Liver (tissue), 9 donors: ENCODE measurements around the gene ITCH. TPM values are rescaled to one million over a fixed set of nuclear protein-coding genes. Genes with fewer than 3 reads are reported as not detected.

ENCODE experiments used
- DNase-seq: peaks from one replicate; pipeline ENCODE4 v3.0.0-alpha.2; 2017; ENCODE audit warnings: low spot score
- H3K27ac ChIP-seq, 2 donors: one replicate each; pipeline ENCODE4 v1.7.0; 2013; ENCODE audit warnings: inconsistent platforms in 2 of 2, low read length in 2 of 2, control low read depth in 1 of 2, low read depth in 1 of 2, mild to moderate bottlenecking in 1 of 2
- H3K27me3 ChIP-seq, 4 donors: one replicate each; pipeline versions ENCODE4 v1.6.1 to v1.7.0; 2013; ENCODE audit warnings: low read length in 3 of 4, inconsistent platforms in 1 of 4, mild to moderate bottlenecking in 1 of 4, moderate library complexity in 1 of 4; ENCODE audit not compliant: control insufficient read depth in 4 of 4, insufficient read depth in 4 of 4
- H3K36me3 ChIP-seq, 4 donors: one replicate each; pipeline versions ENCODE4 v1.6.1 to v1.7.0; 2013; ENCODE audit warnings: low read length in 3 of 4, mild to moderate bottlenecking in 3 of 4, low read depth in 1 of 4, moderate library complexity in 1 of 4; ENCODE audit not compliant: control insufficient read depth in 4 of 4, insufficient read depth in 3 of 4
- H3K4me1 ChIP-seq, 4 donors: one replicate each; pipeline versions ENCODE4 v1.6.1 to v1.7.0; 2013; ENCODE audit warnings: low read length in 3 of 4, mild to moderate bottlenecking in 3 of 4, moderate library complexity in 1 of 4; ENCODE audit not compliant: control insufficient read depth in 4 of 4, insufficient read depth in 4 of 4
- H3K4me3 ChIP-seq, 3 donors: one replicate each; pipeline versions ENCODE4 v1.6.1 to v1.7.0; 2013; ENCODE audit warnings: low read length in 3 of 3, control low read depth in 1 of 3, low read depth in 1 of 3, mild to moderate bottlenecking in 1 of 3
- H3K9ac ChIP-seq, 2 donors: one replicate each; pipeline ENCODE4 v1.7.0; 2013; ENCODE audit warnings: low read length in 2 of 2, mild to moderate bottlenecking in 2 of 2, moderate library complexity in 2 of 2, control low read depth in 1 of 2, low read depth in 1 of 2
- H3K9me3 ChIP-seq, 4 donors: one replicate each; pipeline versions ENCODE4 v1.6.1 to v1.7.0; 2013; ENCODE audit warnings: low read length in 3 of 4; ENCODE audit not compliant: control insufficient read depth in 4 of 4
- ATF3 ChIP-seq: IDR thresholded peaks from 2 replicates; pipeline ENCODE4 v1.6.1; 2016; ENCODE audit warnings: antibody characterized with exemption
- CTCF ChIP-seq: fragments of 150-350 bp; IDR thresholded peaks from 2 replicates; pipeline ENCODE4 v1.5.1; 2017; ENCODE audit warnings: improper control_type of control experiment, low read depth, low read length; ENCODE audit not compliant: missing input control
- EGR1 ChIP-seq, 2 donors: IDR thresholded peaks; 2 replicates each; pipeline ENCODE4 v1.6.1; 2016 to 2018; ENCODE audit warnings: antibody characterized with exemption in 2 of 2, low read depth in 2 of 2
- FOXA1 ChIP-seq: IDR thresholded peaks from 2 replicates; pipeline ENCODE4 v1.6.1; 2016; ENCODE audit warnings: antibody characterized with exemption
- FOXA2 ChIP-seq: IDR thresholded peaks from 2 replicates; pipeline ENCODE4 v1.6.1; 2016; ENCODE audit warnings: antibody characterized with exemption
- GABPA ChIP-seq, 2 donors: IDR thresholded peaks in 1 of 2; conservative IDR thresholded peaks in 1 of 2; 2 replicates each; pipeline ENCODE4 v1.6.1; 2016; ENCODE audit warnings: antibody characterized with exemption in 2 of 2, mild to moderate bottlenecking in 1 of 2, moderate library complexity in 1 of 2
- HNF4G ChIP-seq: IDR thresholded peaks from 2 replicates; pipeline ENCODE4 v1.6.1; 2016; ENCODE audit warnings: antibody characterized with exemption
- JUND ChIP-seq, 2 donors: IDR thresholded peaks; 2 replicates each; pipeline ENCODE4 v1.6.1; 2016; ENCODE audit warnings: antibody characterized with exemption in 2 of 2
- NR2F2 ChIP-seq: IDR thresholded peaks from 2 replicates; pipeline ENCODE4 v1.6.1; 2016; ENCODE audit warnings: antibody characterized with exemption
- RAD21 ChIP-seq, 2 donors: IDR thresholded peaks; 2 replicates each; pipeline ENCODE4 v1.6.1; 2016; ENCODE audit warnings: antibody characterized with exemption in 2 of 2, mild to moderate bottlenecking in 2 of 2
- RXRA ChIP-seq, 2 donors: IDR thresholded peaks; 2 replicates each; pipeline ENCODE4 v1.6.1; 2017 to 2018; ENCODE audit warnings: antibody characterized with exemption in 2 of 2, mild to moderate bottlenecking in 1 of 2
- SP1 ChIP-seq: IDR thresholded peaks from 2 replicates; pipeline ENCODE4 v1.6.1; 2018; ENCODE audit warnings: antibody characterized with exemption, mild to moderate bottlenecking
- TAF1 ChIP-seq: conservative IDR thresholded peaks from 2 replicates; pipeline ENCODE4 v1.6.1; 2016; ENCODE audit warnings: antibody characterized with exemption, mild to moderate bottlenecking
- YY1 ChIP-seq: IDR thresholded peaks from 2 replicates; pipeline ENCODE4 v1.6.1; 2016; ENCODE audit warnings: antibody characterized with exemption, mild to moderate bottlenecking
- WGBS: extraction: QIAGEN DNeasy Blood & Tissue Kit; methylation state at CpG from one replicate; pipeline ENCODE4 v1.1.7; 2013; 5-methylcytosine and 5-hydroxymethylcytosine counted together
- polyA plus RNA-seq, 2 donors: library from polyadenylated mRNA; stranded (reverse) in 1 of 2; unstranded in 1 of 2; fragments of 200-250 nt in 1 of 2; fragments of >200 nt in 1 of 2; fragmentation: Nextera tagmentation in 1 of 2; extraction: Ambion mirVana in 1 of 2; gene quantifications; one replicate each; pipeline versions ENCODE4 v1.2.1 to v1.2.3, GENCODE V29; 2013 to 2015
- total RNA-seq, 2 donors: library from RNA; depleted of rRNA; stranded (reverse); fragments of >200 nt; gene quantifications; one replicate each; pipeline ENCODE4 v1.2.3, GENCODE V29; 2014
- TF ChIP-seq, protein P1 (sequence below): IDR thresholded peaks from 2 replicates; pipeline ENCODE4 v1.6.1; 2016; ENCODE audit warnings: antibody characterized with exemption
- TF ChIP-seq, protein P2 (sequence below): IDR thresholded peaks from 2 replicates; pipeline ENCODE4 v1.6.1; 2016; ENCODE audit warnings: antibody characterized with exemption
- TF ChIP-seq, protein P3 (sequence below): IDR thresholded peaks from 2 replicates; pipeline ENCODE4 v1.6.1; 2016; ENCODE audit warnings: antibody characterized with exemption, mild to moderate bottlenecking
- donor health status: healthy.
- donor health status: healthy.
- donor health status: healthy.
- donor health status: healthy.
- donor health status: healthy.

Gene ITCH
- total and polyA plus RNA-seq, 4 donors: 14.3 to 85.3 (median 25.8) TPM

GRCh38 chr20:34510575-34510974, 147.5 kb downstream of the ITCH start:
- H3K36me3 ChIP-seq: peaks cover 7 to 39% (median 23%) of the 10 kb centered on the region in 4 donors
- TF ChIP-seq, protein P1, sequence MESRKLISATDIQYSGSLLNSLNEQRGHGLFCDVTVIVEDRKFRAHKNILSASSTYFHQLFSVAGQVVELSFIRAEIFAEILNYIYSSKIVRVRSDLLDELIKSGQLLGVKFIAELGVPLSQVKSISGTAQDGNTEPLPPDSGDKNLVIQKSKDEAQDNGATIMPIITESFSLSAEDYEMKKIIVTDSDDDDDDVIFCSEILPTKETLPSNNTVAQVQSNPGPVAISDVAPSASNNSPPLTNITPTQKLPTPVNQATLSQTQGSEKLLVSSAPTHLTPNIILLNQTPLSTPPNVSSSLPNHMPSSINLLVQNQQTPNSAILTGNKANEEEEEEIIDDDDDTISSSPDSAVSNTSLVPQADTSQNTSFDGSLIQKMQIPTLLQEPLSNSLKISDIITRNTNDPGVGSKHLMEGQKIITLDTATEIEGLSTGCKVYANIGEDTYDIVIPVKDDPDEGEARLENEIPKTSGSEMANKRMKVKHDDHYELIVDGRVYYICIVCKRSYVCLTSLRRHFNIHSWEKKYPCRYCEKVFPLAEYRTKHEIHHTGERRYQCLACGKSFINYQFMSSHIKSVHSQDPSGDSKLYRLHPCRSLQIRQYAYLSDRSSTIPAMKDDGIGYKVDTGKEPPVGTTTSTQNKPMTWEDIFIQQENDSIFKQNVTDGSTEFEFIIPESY: no peak
- TF ChIP-seq, protein P2, sequence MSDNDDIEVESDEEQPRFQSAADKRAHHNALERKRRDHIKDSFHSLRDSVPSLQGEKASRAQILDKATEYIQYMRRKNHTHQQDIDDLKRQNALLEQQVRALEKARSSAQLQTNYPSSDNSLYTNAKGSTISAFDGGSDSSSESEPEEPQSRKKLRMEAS: no peak
- no peak for TF ChIP-seq HNF4G
- no peak for TF ChIP-seq RAD21 (IDR thresholded peaks at IDR 0.05)
- TF ChIP-seq JUND (IDR thresholded peaks at IDR 0.05): no peak
- TF ChIP-seq ATF3: no peak
- TF ChIP-seq, protein P3, sequence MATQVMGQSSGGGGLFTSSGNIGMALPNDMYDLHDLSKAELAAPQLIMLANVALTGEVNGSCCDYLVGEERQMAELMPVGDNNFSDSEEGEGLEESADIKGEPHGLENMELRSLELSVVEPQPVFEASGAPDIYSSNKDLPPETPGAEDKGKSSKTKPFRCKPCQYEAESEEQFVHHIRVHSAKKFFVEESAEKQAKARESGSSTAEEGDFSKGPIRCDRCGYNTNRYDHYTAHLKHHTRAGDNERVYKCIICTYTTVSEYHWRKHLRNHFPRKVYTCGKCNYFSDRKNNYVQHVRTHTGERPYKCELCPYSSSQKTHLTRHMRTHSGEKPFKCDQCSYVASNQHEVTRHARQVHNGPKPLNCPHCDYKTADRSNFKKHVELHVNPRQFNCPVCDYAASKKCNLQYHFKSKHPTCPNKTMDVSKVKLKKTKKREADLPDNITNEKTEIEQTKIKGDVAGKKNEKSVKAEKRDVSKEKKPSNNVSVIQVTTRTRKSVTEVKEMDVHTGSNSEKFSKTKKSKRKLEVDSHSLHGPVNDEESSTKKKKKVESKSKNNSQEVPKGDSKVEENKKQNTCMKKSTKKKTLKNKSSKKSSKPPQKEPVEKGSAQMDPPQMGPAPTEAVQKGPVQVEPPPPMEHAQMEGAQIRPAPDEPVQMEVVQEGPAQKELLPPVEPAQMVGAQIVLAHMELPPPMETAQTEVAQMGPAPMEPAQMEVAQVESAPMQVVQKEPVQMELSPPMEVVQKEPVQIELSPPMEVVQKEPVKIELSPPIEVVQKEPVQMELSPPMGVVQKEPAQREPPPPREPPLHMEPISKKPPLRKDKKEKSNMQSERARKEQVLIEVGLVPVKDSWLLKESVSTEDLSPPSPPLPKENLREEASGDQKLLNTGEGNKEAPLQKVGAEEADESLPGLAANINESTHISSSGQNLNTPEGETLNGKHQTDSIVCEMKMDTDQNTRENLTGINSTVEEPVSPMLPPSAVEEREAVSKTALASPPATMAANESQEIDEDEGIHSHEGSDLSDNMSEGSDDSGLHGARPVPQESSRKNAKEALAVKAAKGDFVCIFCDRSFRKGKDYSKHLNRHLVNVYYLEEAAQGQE: no peak
- TF ChIP-seq SP1: no peak
- no peak for TF ChIP-seq FOXA2
- TF ChIP-seq CTCF: no peak
- no peak for TF ChIP-seq FOXA1
- TF ChIP-seq TAF1: no peak
- no peak for TF ChIP-seq YY1
- TF ChIP-seq NR2F2: no peak
- TF ChIP-seq RXRA (IDR thresholded peaks at IDR 0.05): no peak
- TF ChIP-seq EGR1 (IDR thresholded peaks at IDR 0.05; ENCODE audit: low read depth in 2 of 2): no peak
- 91% methylated on average over 1 of the region's 1 CpG for WGBS
- no peak overlapping the region for H3K27ac ChIP-seq
- H3K9ac ChIP-seq: no peak overlapping the region
- H3K4me3 ChIP-seq: no peak overlapping the region
- H3K9me3 ChIP-seq: no peaks in the 10 kb centered on the region
- H3K4me1 ChIP-seq: peaks cover 12 to 41% (median 28%) of the 10 kb centered on the region in 4 donors
- H3K27me3 ChIP-seq: no peaks in the 10 kb centered on the region
- no peak for DNase-seq

DNA sequence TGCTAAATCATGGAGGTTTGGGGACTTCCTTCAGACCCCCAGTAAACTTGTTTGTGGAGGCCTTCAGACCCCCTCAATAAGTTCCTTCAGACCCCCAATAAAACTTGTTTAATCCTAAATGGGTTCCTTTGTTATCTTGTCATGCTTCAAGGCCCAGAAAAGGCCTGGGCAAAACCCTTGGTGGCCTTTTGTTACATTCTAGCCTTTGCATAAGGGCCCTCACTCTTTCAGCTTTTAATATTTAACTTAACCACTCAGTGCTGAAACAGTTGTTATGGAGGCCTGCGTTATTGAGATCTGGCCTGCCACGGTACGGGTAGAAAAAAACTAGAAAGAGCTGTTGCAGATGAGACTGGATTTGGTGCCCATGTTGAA, 148.8 kb downstream of the ITCH start:
- no peak for TF ChIP-seq GABPA (IDR thresholded peaks at IDR 0.05 in 1 of 2, conservative IDR thresholded peaks at IDR 0.05 in 1 of 2)
- TF ChIP-seq, protein P2: no peak
- no peak for TF ChIP-seq FOXA1
- no peak for TF ChIP-seq RXRA (IDR thresholded peaks at IDR 0.05)
- no peak for TF ChIP-seq FOXA2
- Histone ChIP-seq H3K36me3 (peaks cover 4 to 27% (median 15%) of the 10 kb centered on the region in 4 donors), H3K9me3 (no peaks in the 10 kb centered on the region), H3K9ac (no peak overlapping the region), H3K27ac (no peak overlapping the region), H3K27me3 (no peaks in the 10 kb centered on the region), H3K4me3 (no peak overlapping the region), H3K4me1 (peaks cover 12 to 47% (median 33%) of the 10 kb centered on the region in 4 donors)
- WGBS: 40% methylated on average over 3 of the region's 3 CpGs
- no peak for DNase-seq
